ENCODE data around the gene C5orf22. TPM values are rescaled to one million over a fixed set of nuclear protein-coding genes. Genes with fewer than 3 reads are reported as not detected.

The C5orf22 gene
- total and polyA plus RNA-seq, 2 donors (not counting 1 experiment from before 2014, with no cell fraction given), result 7.5 to 28.9 TPM

GRCh38 chr5:31559942-31560341 is 27.8 kb downstream of the C5orf22 start:
- no peak overlapping the region for H3K27ac Mint-ChIP-seq
- Histone ChIP-seq H2AFZ (ENCODE audit: insufficient read depth, low read depth, low read length, poor library complexity, severe bottlenecking) (no peak overlapping the region), H3K36me3 (replicated peaks in 1 of 2; ENCODE audit: control extremely low read depth in 1 of 2, control insufficient read depth in 1 of 2, extremely low read depth in 1 of 2, insufficient read depth in 2 of 2, low read length in 1 of 2) (peaks cover 8 to 11% of the 10 kb centered on the region in 2 experiments), H3K27me3 (replicated peaks in 1 of 4; ENCODE audit: control extremely low read depth in 1 of 4, control insufficient read depth in 3 of 4, insufficient read depth in 4 of 4, low read length in 3 of 4) (no peaks in the 10 kb centered on the region), H3K27ac (ENCODE audit: low read length in 2 of 2) (no peak overlapping the region), H3K79me2 (ENCODE audit: control insufficient read depth, insufficient read depth, low read length) (no peaks in the 10 kb centered on the region), H3K4me3 (ENCODE audit: control extremely low read depth in 1 of 5, extremely low read depth in 1 of 5, insufficient read depth in 1 of 5, low read depth in 2 of 5, low read length in 4 of 5) (no peak overlapping the region), H3K9me3 (ENCODE audit: control extremely low read depth in 1 of 3, control insufficient read depth in 2 of 3, insufficient read depth in 1 of 3, low read length in 2 of 3) (peaks cover 0 to 6% (median 0%) of the 10 kb centered on the region in 3 donors), H4K20me1 (ENCODE audit: control insufficient read depth, insufficient read depth, low read length, poor library complexity, severe bottlenecking) (no peaks in the 10 kb centered on the region), H3K4me1 (ENCODE audit: control insufficient read depth in 2 of 2, insufficient read depth in 2 of 2, low read length in 2 of 2) (no peaks in the 10 kb centered on the region), H3K9ac (ENCODE audit: low read length) (no peak overlapping the region), H3K4me2 (replicated peaks; ENCODE audit: low read depth, low read length, poor library complexity, severe bottlenecking) (no peak overlapping the region)
- intact Hi-C loops (cut with micrococcal nuclease), result no loop called here
- POLR2A ChIA-PET, result no interaction called here
- ATAC-seq (ENCODE audit: low read depth), result no peak
- H3K4me3 Mint-ChIP-seq, result no peak overlapping the region
- no peaks in the 10 kb centered on the region for H3K4me1 Mint-ChIP-seq
- H3K9me3 Mint-ChIP-seq (ENCODE audit: insufficient read depth), result peaks cover 2% of the 10 kb centered on the region
- 100% methylated on average over 1 of the region's 3 CpGs for WGBS (ENCODE audit: insufficient coverage)
- no peaks in the 10 kb centered on the region for H3K27me3 Mint-ChIP-seq
- no peak for DNase-seq
- CTCF ChIA-PET, result no interaction called here
- TF ChIP-seq, protein P1, sequence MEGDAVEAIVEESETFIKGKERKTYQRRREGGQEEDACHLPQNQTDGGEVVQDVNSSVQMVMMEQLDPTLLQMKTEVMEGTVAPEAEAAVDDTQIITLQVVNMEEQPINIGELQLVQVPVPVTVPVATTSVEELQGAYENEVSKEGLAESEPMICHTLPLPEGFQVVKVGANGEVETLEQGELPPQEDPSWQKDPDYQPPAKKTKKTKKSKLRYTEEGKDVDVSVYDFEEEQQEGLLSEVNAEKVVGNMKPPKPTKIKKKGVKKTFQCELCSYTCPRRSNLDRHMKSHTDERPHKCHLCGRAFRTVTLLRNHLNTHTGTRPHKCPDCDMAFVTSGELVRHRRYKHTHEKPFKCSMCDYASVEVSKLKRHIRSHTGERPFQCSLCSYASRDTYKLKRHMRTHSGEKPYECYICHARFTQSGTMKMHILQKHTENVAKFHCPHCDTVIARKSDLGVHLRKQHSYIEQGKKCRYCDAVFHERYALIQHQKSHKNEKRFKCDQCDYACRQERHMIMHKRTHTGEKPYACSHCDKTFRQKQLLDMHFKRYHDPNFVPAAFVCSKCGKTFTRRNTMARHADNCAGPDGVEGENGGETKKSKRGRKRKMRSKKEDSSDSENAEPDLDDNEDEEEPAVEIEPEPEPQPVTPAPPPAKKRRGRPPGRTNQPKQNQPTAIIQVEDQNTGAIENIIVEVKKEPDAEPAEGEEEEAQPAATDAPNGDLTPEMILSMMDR (IDR thresholded peaks at IDR 0.05), result no peak

DNA sequence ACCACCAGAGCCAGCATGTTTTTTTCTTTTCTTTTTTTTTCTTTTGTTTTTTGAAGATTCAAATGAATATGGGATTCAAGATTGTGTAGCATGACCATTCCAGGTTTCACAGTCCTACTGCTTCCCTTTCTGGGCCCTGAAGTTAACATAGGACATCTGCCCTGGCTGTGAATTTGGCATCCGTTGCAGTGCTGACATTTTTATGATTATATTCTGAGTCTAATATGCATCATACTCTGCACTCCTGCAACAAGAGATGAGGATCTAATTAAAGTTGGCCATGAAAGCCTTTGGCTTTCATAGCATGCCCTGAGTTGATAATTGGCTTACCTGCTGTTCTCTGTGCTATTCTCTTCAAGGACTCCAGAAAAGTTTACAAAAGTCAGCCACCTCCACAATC is 29.8 kb downstream of the C5orf22 start:
- Histone ChIP-seq H3K79me2 (ENCODE audit: control insufficient read depth, insufficient read depth, low read length) (no peaks in the 10 kb centered on the region), H3K27me3 (replicated peaks in 1 of 4; ENCODE audit: control extremely low read depth in 1 of 4, control insufficient read depth in 3 of 4, insufficient read depth in 4 of 4, low read length in 3 of 4) (no peaks in the 10 kb centered on the region), H3K9ac (ENCODE audit: low read length) (no peak overlapping the region), H2AFZ (ENCODE audit: insufficient read depth, low read depth, low read length, poor library complexity, severe bottlenecking) (no peak overlapping the region), H3K4me1 (ENCODE audit: control insufficient read depth in 2 of 2, insufficient read depth in 2 of 2, low read length in 2 of 2) (no peaks in the 10 kb centered on the region), H4K20me1 (ENCODE audit: control insufficient read depth, insufficient read depth, low read length, poor library complexity, severe bottlenecking) (no peaks in the 10 kb centered on the region), H3K27ac (ENCODE audit: low read length in 2 of 2) (no peak overlapping the region), H3K4me2 (replicated peaks; ENCODE audit: low read depth, low read length, poor library complexity, severe bottlenecking) (no peak overlapping the region), H3K4me3 (ENCODE audit: control extremely low read depth in 1 of 5, extremely low read depth in 1 of 5, insufficient read depth in 1 of 5, low read depth in 2 of 5, low read length in 4 of 5) (no peak overlapping the region), H3K36me3 (replicated peaks in 1 of 2; ENCODE audit: control extremely low read depth in 1 of 2, control insufficient read depth in 1 of 2, extremely low read depth in 1 of 2, insufficient read depth in 2 of 2, low read length in 1 of 2) (peaks cover 2 to 3% of the 10 kb centered on the region in 2 experiments), H3K9me3 (ENCODE audit: control extremely low read depth in 1 of 3, control insufficient read depth in 2 of 3, insufficient read depth in 1 of 3, low read length in 2 of 3) (peaks cover 0 to 15% (median 7%) of the 10 kb centered on the region in 3 donors)
- Mint-ChIP-seq H3K9me3 (ENCODE audit: insufficient read depth) (peaks cover 9% of the 10 kb centered on the region), H3K27me3 (no peaks in the 10 kb centered on the region), H3K27ac (no peak overlapping the region), H3K4me3 (no peak overlapping the region), H3K4me1 (no peaks in the 10 kb centered on the region)
- DNase-seq, result no peak
- intact Hi-C loops (cut with micrococcal nuclease), result no loop called here
- TF ChIP-seq, protein P1 (IDR thresholded peaks at IDR 0.05), result no peak
- no peak for TF ChIP-seq EZH2 (IDR thresholded peaks at IDR 0.05; ENCODE audit: borderline replicate concordance, insufficient read depth, low read depth, low read length, poor library complexity, severe bottlenecking)
- POLR2A ChIA-PET, result no interaction called here
- WGBS (ENCODE audit: insufficient coverage), result no CpG with 5 or more reads among the region's 1 CpG
- no peak for ATAC-seq (ENCODE audit: low read depth)
- CTCF ChIA-PET, result no interaction called here
